ENCODE measurements around the gene ZNF423.

The ZNF423 gene

DNA sequence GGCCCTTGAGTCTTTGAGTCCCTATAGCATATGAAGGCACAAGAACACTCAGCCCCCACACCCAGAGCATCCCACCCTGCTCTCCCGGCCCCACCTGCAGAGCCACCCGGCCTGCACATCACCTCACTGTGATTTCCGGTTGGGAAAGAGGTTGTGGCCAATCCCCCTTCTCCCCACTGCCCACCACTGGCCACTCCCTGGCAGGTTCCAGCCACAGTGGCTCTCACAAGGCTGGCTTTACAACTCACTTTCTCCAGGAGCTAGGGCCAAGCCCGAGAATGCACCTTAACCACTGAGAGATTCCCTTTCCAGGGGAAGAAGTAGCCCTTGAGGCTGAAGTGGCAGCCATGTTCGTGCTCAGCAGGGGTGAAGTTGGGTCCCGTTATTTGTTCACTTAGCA is 358.4 kb downstream of the ZNF423 start:
- FAIRE-seq (no peak), DNase-seq (ENCODE audit: insufficient read length, low spot score) (no peak)

DNA sequence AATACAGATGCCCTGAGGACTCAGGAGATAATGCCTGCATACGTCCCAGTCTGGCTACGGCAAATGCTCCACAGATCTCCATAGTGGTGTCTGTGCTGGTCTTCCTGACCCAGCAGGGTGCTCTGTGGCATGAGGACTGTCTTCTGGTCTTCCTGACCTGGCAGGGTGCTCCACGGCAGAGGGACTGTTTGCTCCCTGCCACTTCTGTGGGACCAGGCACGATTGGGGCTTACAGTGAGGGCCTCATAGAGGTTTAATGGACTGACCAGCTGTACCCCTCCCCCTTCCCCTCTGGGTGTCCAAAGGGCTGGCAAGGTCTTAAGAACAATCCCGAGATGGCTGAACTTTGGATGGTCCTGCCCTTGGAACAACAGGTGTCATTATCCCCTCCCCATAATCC is 359.3 kb downstream of the ZNF423 start:
- TF ChIP-seq POU2F2 (IDR thresholded peaks at IDR 0.05; ENCODE audit: low read depth, low read length), result no peak
- no peak for TF ChIP-seq POLR2AphosphoS5 (IDR thresholded peaks at IDR 0.05; ENCODE audit: low read depth, low read length)
- TF ChIP-seq TAF1 (IDR thresholded peaks at IDR 0.05; ENCODE audit: low read depth, low read length), result no peak
- no peak for TF ChIP-seq POLR2A (IDR thresholded peaks at IDR 0.05; ENCODE audit: low read depth, low read length)
- TF ChIP-seq PAX5 (IDR thresholded peaks at IDR 0.05; ENCODE audit: insufficient read depth, low read length, severe bottlenecking), result no peak
- TF ChIP-seq SPI1 (IDR thresholded peaks at IDR 0.05; ENCODE audit: low read depth, low read length), result no peak
- no peak for DNase-seq (ENCODE audit: insufficient read length, low spot score)
- no peak for FAIRE-seq

More for the DNA sequence above, 358.4 kb downstream of the ZNF423 start:
- TF ChIP-seq POLR2AphosphoS5 (IDR thresholded peaks at IDR 0.05; ENCODE audit: low read depth, low read length) (no peak), POLR2A (IDR thresholded peaks at IDR 0.05; ENCODE audit: low read depth, low read length) (no peak), POU2F2 (IDR thresholded peaks at IDR 0.05; ENCODE audit: low read depth, low read length) (no peak), TAF1 (IDR thresholded peaks at IDR 0.05; ENCODE audit: low read depth, low read length) (no peak), PAX5 (IDR thresholded peaks at IDR 0.05; ENCODE audit: insufficient read depth, low read length, severe bottlenecking) (no peak), SPI1 (IDR thresholded peaks at IDR 0.05; ENCODE audit: low read depth, low read length) (no peak)

GRCh38 chr16:49495596-49496355 is 360.1 kb downstream of the ZNF423 start:
- DNase-seq (ENCODE audit: insufficient read length, low spot score), result no peak
- TF ChIP-seq TAF1 (IDR thresholded peaks at IDR 0.05; ENCODE audit: low read depth, low read length) (no peak), SPI1 (IDR thresholded peaks at IDR 0.05; ENCODE audit: low read depth, low read length) (no peak), PAX5 (IDR thresholded peaks at IDR 0.05; ENCODE audit: insufficient read depth, low read length, severe bottlenecking) (no peak), POU2F2 (IDR thresholded peaks at IDR 0.05; ENCODE audit: low read depth, low read length) (no peak), POLR2A (IDR thresholded peaks at IDR 0.05; ENCODE audit: low read depth, low read length) (no peak)
- no peak for FAIRE-seq

GRCh38 chr16:49494891-49495566 is 360.9 kb downstream of the ZNF423 start:
- no peak for TF ChIP-seq POU2F2 (IDR thresholded peaks at IDR 0.05; ENCODE audit: low read depth, low read length)
- no peak for TF ChIP-seq POLR2AphosphoS5 (IDR thresholded peaks at IDR 0.05; ENCODE audit: low read depth, low read length)
- TF ChIP-seq POLR2A (IDR thresholded peaks at IDR 0.05; ENCODE audit: low read depth, low read length), result no peak
- no peak for TF ChIP-seq PAX5 (IDR thresholded peaks at IDR 0.05; ENCODE audit: insufficient read depth, low read length, severe bottlenecking)
- no peak for TF ChIP-seq TAF1 (IDR thresholded peaks at IDR 0.05; ENCODE audit: low read depth, low read length)
- TF ChIP-seq SPI1 (IDR thresholded peaks at IDR 0.05; ENCODE audit: low read depth, low read length), result no peak
- FAIRE-seq (no peak), DNase-seq (ENCODE audit: insufficient read length, low spot score) (no peak)

- DNase-seq (ENCODE audit: insufficient read length, low spot score) (no peak), FAIRE-seq (no peak)
- no peak for TF ChIP-seq POLR2AphosphoS5 (IDR thresholded peaks at IDR 0.05; ENCODE audit: low read depth, low read length)
- no peak for TF ChIP-seq PAX5 (IDR thresholded peaks at IDR 0.05; ENCODE audit: insufficient read depth, low read length, severe bottlenecking)
- no peak for TF ChIP-seq POLR2A (IDR thresholded peaks at IDR 0.05; ENCODE audit: low read depth, low read length)
- TF ChIP-seq POU2F2 (IDR thresholded peaks at IDR 0.05; ENCODE audit: low read depth, low read length), result no peak
- TF ChIP-seq TAF1 (IDR thresholded peaks at IDR 0.05; ENCODE audit: low read depth, low read length), result no peak
- TF ChIP-seq SPI1 (IDR thresholded peaks at IDR 0.05; ENCODE audit: low read depth, low read length), result no peak
Observed at GRCh38 chr16:49494474-49494873, 361.4 kb downstream of the ZNF423 start.

DNA sequence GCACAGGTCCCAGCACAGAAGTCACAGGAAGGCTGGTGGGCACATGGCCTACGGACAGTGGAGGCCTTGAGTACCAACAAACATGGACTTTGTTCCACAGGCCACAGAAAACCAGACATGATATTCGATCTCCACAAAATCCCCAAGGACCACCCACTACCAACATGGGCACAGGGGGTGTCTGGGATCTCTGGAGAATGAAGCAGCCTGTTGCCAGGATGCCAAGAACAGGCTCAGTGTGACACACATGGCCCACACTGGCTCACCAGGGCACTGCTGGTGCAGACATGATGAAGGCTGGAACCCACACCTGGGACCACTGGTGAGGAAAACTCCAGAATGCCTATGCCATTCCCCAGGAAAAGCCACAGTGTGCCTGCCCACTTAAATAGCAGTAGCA is 362.1 kb downstream of the ZNF423 start:
- DNase-seq (ENCODE audit: insufficient read length, low spot score), result no peak
- FAIRE-seq, result no peak
- no peak for TF ChIP-seq POLR2A (IDR thresholded peaks at IDR 0.05; ENCODE audit: low read depth, low read length)
- no peak for TF ChIP-seq POLR2AphosphoS5 (IDR thresholded peaks at IDR 0.05; ENCODE audit: low read depth, low read length)
- TF ChIP-seq POU2F2 (IDR thresholded peaks at IDR 0.05; ENCODE audit: low read depth, low read length), result no peak
- no peak for TF ChIP-seq TAF1 (IDR thresholded peaks at IDR 0.05; ENCODE audit: low read depth, low read length)
- no peak for TF ChIP-seq PAX5 (IDR thresholded peaks at IDR 0.05; ENCODE audit: insufficient read depth, low read length, severe bottlenecking)

- TF ChIP-seq POLR2AphosphoS5 (IDR thresholded peaks at IDR 0.05; ENCODE audit: low read depth, low read length), result no peak
- no peak for TF ChIP-seq POU2F2 (IDR thresholded peaks at IDR 0.05; ENCODE audit: low read depth, low read length)
- no peak for TF ChIP-seq SPI1 (IDR thresholded peaks at IDR 0.05; ENCODE audit: low read depth, low read length)
- TF ChIP-seq TAF1 (IDR thresholded peaks at IDR 0.05; ENCODE audit: low read depth, low read length), result no peak
- no peak for TF ChIP-seq PAX5 (IDR thresholded peaks at IDR 0.05; ENCODE audit: insufficient read depth, low read length, severe bottlenecking)
- TF ChIP-seq POLR2A (IDR thresholded peaks at IDR 0.05; ENCODE audit: low read depth, low read length), result no peak
- FAIRE-seq, result no peak
- no peak for DNase-seq (ENCODE audit: insufficient read length, low spot score)
Observed at GRCh38 chr16:49492896-49493626, 362.9 kb downstream of the ZNF423 start.

DNA sequence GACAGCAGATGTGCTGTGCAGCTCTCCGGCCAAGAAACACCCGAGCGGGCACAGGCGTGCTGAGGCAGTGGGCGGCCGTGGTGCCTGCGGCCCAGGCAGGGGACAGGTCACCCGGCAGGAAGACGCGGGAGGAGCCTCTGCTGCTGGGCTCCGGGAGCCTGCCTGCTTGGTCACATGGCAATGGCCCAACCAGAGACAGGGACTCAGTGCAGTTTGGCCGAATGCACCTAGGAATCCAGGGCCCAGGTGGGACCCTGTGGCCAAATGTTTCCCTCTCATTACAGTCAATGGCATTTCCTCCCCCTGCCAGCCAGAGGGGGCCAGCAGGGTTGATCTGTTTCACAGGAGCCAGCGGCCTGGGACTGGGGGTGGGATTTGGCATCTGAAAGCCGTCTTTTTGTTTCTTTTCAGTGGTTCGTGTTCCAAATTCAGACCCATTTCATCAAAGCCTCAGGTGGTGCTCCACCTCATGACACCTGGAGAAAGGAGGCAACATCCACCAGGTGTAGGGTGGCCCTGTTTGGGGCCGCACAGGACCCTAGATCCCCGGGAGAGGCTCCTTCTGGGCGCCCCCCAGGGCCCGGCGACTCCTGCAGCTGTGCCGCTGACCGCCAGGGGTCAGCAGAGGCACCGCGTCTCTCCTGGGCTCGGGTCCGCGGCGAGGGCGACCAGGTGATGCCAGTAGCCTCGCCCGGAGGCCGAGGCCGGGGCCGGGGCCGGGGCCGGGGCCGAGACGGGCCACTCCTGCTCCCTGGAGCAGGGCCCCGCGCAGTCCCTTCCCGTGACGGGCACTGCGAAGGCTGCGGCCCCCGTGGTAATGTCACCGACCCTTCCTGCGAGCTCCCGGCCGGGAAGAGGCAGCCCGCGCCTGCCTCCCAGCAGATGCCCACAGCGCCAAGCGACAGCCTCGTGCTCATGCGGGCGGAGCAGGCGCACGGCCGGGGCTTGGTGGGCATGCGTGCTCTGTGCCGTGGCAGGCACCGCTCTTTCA is 363.8 kb downstream of the ZNF423 start:
- FAIRE-seq, result no peak
- peak; percentile 88 for DNase-seq (ENCODE audit: insufficient read length, low spot score)

More for the DNA sequence above, 363.8 kb downstream of the ZNF423 start:
- no peak for TF ChIP-seq POLR2A (IDR thresholded peaks at IDR 0.05; ENCODE audit: low read depth, low read length)
- TF ChIP-seq TAF1 (IDR thresholded peaks at IDR 0.05; ENCODE audit: low read depth, low read length), result no peak
- TF ChIP-seq SPI1 (IDR thresholded peaks at IDR 0.05; ENCODE audit: low read depth, low read length), result no peak
- TF ChIP-seq POU2F2 (IDR thresholded peaks at IDR 0.05; ENCODE audit: low read depth, low read length), result no peak
- TF ChIP-seq POLR2AphosphoS5 (IDR thresholded peaks at IDR 0.05; ENCODE audit: low read depth, low read length), result no peak
- TF ChIP-seq PAX5 (IDR thresholded peaks at IDR 0.05; ENCODE audit: insufficient read depth, low read length, severe bottlenecking), result no peak

Measured in GM12891 (cell line).